ENCODE data around the gene FANK1.

The FANK1 gene

GRCh38 chr10:125976960-125977605 is 80.7 kb downstream of the FANK1 start:
- intact Hi-C loops (cut with DNase I; ENCODE audit: low total_unique reads) = loop anchor here (10.0 kb wide), 1 partner anchor 528 kb away; no protein-coding TSS in a partner anchor
- no peak for DNase-seq
- Histone ChIP-seq H3K27me3 (peaks cover 0 to 3% of the 10 kb centered on the region in 2 donors), H3K9me3 (no peaks in the 10 kb centered on the region), H3K27ac (no peak overlapping the region), H3K4me3 (no peak overlapping the region), H3K4me1 (no peaks in the 10 kb centered on the region), H3K36me3 (no peaks in the 10 kb centered on the region)
- TF ChIP-seq, protein P1, sequence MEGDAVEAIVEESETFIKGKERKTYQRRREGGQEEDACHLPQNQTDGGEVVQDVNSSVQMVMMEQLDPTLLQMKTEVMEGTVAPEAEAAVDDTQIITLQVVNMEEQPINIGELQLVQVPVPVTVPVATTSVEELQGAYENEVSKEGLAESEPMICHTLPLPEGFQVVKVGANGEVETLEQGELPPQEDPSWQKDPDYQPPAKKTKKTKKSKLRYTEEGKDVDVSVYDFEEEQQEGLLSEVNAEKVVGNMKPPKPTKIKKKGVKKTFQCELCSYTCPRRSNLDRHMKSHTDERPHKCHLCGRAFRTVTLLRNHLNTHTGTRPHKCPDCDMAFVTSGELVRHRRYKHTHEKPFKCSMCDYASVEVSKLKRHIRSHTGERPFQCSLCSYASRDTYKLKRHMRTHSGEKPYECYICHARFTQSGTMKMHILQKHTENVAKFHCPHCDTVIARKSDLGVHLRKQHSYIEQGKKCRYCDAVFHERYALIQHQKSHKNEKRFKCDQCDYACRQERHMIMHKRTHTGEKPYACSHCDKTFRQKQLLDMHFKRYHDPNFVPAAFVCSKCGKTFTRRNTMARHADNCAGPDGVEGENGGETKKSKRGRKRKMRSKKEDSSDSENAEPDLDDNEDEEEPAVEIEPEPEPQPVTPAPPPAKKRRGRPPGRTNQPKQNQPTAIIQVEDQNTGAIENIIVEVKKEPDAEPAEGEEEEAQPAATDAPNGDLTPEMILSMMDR (IDR thresholded peaks at IDR 0.05) = no peak

DNA sequence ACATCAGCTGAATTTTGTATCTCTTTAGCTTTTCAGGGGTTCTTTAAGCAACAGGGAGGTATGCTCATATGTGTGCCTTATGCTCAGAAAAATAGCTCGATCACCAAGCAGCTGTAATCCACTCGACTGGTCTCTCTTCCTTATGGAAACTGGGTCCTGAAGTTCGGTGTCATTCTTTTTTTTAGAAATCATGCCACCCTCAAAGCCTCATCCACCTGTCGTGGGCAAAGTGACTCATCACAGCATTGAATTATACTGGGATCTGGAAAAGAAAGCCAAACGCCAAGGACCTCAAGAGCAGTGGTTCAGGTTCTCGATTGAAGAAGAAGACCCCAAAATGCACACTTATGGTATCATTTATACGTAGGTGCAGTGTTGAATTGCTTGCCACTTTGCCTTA is 83.6 kb downstream of the FANK1 start:
- H3K9me3 ChIP-seq = no peaks in the 10 kb centered on the region
- no peak overlapping the region for H3K27ac ChIP-seq
- TF ChIP-seq, protein P1 (IDR thresholded peaks at IDR 0.05) = no peak
- no peak overlapping the region for H3K4me3 ChIP-seq
- no peak for DNase-seq
- no peaks in the 10 kb centered on the region for H3K36me3 ChIP-seq
- intact Hi-C loops (cut with DNase I; ENCODE audit: low total_unique reads) = loop anchor here (5.0 to 10.0 kb wide), 2 partner anchors 407 to 525 kb away; partner anchors contain the start of gene ADAM12
- H3K27me3 ChIP-seq = peaks cover 0 to 3% of the 10 kb centered on the region in 2 donors
- H3K4me1 ChIP-seq = no peaks in the 10 kb centered on the region

- Histone ChIP-seq H3K4me1 (no peaks in the 10 kb centered on the region), H3K27me3 (peaks cover 0 to 3% of the 10 kb centered on the region in 2 donors), H3K27ac (no peak overlapping the region), H3K36me3 (no peaks in the 10 kb centered on the region), H3K9me3 (no peaks in the 10 kb centered on the region), H3K4me3 (no peak overlapping the region)
- intact Hi-C loops (cut with DNase I; ENCODE audit: low total_unique reads) = loop anchor here (5.0 kb wide), 1 partner anchor 407 kb away; the partner anchor contains the start of gene ADAM12
- DNase-seq = no peak
- TF ChIP-seq, protein P1 (IDR thresholded peaks at IDR 0.05) = no peak
These were observed 84.2 kb downstream of the FANK1 start for GRCh38 chr10:125980521-125981035.

GRCh38 chr10:125982260-125982948 is 86.0 kb downstream of the FANK1 start:
- TF ChIP-seq, protein P1 (IDR thresholded peaks at IDR 0.05) = peak; percentile 72 to 81
- Histone ChIP-seq H3K4me1 (no peaks in the 10 kb centered on the region), H3K9me3 (no peaks in the 10 kb centered on the region), H3K4me3 (no peak overlapping the region), H3K36me3 (no peaks in the 10 kb centered on the region), H3K27me3 (peaks cover 0 to 3% of the 10 kb centered on the region in 2 donors), H3K27ac (no peak overlapping the region)
- intact Hi-C loops (cut with DNase I; ENCODE audit: low total_unique reads) = loop anchor here (5.0 kb wide), 1 partner anchor 405 kb away; the partner anchor contains the start of gene ADAM12
- DNase-seq = no peak

- intact Hi-C loops (cut with DNase I; ENCODE audit: low total_unique reads) = loop anchor here (5.0 kb wide), 1 partner anchor 404 kb away; the partner anchor contains the start of gene ADAM12
- H3K36me3 ChIP-seq = no peaks in the 10 kb centered on the region
These were observed 86.8 kb downstream of the FANK1 start for GRCh38 chr10:125983161-125983560.

More at GRCh38 chr10:125983161-125983560, 86.8 kb downstream of the FANK1 start:
- DNase-seq = no peak
- Histone ChIP-seq H3K27ac (no peak overlapping the region), H3K9me3 (no peaks in the 10 kb centered on the region), H3K4me3 (no peak overlapping the region), H3K27me3 (peaks cover 0 to 3% of the 10 kb centered on the region in 2 donors), H3K4me1 (no peaks in the 10 kb centered on the region)
- TF ChIP-seq, protein P1 (IDR thresholded peaks at IDR 0.05) = no peak
